ENCODE data around the gene PRKCB. TPM values are rescaled to one million over a fixed set of nuclear protein-coding genes. Genes with fewer than 3 reads are reported as not detected.
A peak's percentile ranks its signal among the peaks of the same experiment; 100 is the strongest.

Gene PRKCB
- total and polyA plus RNA-seq, 12 donors, result 0.30 to 8.8 (median 1.1) TPM

DNA sequence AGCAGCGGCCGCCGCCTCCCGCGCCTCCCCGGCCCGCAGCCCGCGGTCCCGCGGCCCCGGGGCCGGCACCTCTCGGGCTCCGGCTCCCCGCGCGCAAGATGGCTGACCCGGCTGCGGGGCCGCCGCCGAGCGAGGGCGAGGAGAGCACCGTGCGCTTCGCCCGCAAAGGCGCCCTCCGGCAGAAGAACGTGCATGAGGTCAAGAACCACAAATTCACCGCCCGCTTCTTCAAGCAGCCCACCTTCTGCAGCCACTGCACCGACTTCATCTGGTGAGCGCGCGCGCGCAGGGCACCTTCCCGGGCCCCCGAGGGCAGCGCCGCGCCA lies 258 bp downstream of the PRKCB start:
- no peaks in the 10 kb centered on the region for H3K36me3 ChIP-seq
- ATAC-seq (no peak), DNase-seq (no peak)
- peaks cover 5 to 79% (median 65%) of the 10 kb centered on the region in 7 donors for H3K27me3 ChIP-seq
- TF ChIP-seq CTCF (IDR thresholded peaks at IDR 0.05), result no peak
- peak overlapping the region in 1 of 10 donors; percentile 89 for H3K27ac ChIP-seq
- intact Hi-C loops (cut with DNase I), result no loop called here
- H3K4me1 ChIP-seq, result peaks cover 0 to 25% (median 6%) of the 10 kb centered on the region in 9 donors
- peak overlapping the region in 8 of 10 donors; percentile 33 to 71 (median 45) for H3K4me3 ChIP-seq
- WGBS, 2 donors, result 0% methylated on average over 29 to 45 of the region's 45 CpGs
- H3K9me3 ChIP-seq, result peaks cover 0 to 4% (median 0%) of the 10 kb centered on the region in 11 donors

GRCh38 chr16:23836404-23837311 lies 875 bp downstream of the PRKCB start:
- intact Hi-C loops (cut with DNase I), result no loop called here
- H3K36me3 ChIP-seq, result no peaks in the 10 kb centered on the region
- H3K9me3 ChIP-seq, result peaks cover 0 to 3% (median 0%) of the 10 kb centered on the region in 11 donors
- H3K27ac ChIP-seq, result peak overlapping the region in 1 of 10 donors; percentile 89
- no peak for TF ChIP-seq CTCF (IDR thresholded peaks at IDR 0.05)
- H3K4me1 ChIP-seq, result peaks cover 0 to 25% (median 6%) of the 10 kb centered on the region in 9 donors
- peak overlapping the region in 8 of 10 donors; percentile 33 to 71 (median 45) for H3K4me3 ChIP-seq
- peaks cover 5 to 86% (median 69%) of the 10 kb centered on the region in 7 donors for H3K27me3 ChIP-seq
- ATAC-seq, result peak in 7 of 8 donors; percentile 30 to 70 (median 43)
- DNase-seq, result peak in 1 of 2 donors; percentile 27
- WGBS, 2 donors, result 2 to 3% methylated on average over 52 to 63 of the region's 63 CpGs

- DNase-seq (no peak), ATAC-seq (no peak)
- H3K27me3 ChIP-seq, result peaks cover 13 to 90% (median 69%) of the 10 kb centered on the region in 7 donors
- no peaks in the 10 kb centered on the region for H3K9me3 ChIP-seq
- WGBS, 2 donors, result 32 to 35% methylated on average over 16 of the region's 16 CpGs
- no peaks in the 10 kb centered on the region for H3K36me3 ChIP-seq
- peak overlapping the region in 1 of 10 donors; percentile 89 for H3K27ac ChIP-seq
- intact Hi-C loops (cut with DNase I), result no loop called here
- H3K4me1 ChIP-seq, result peaks cover 0 to 34% (median 6%) of the 10 kb centered on the region in 9 donors
- TF ChIP-seq CTCF (IDR thresholded peaks at IDR 0.05), result no peak
- peak overlapping the region in 2 of 10 donors; percentile 47 to 71 for H3K4me3 ChIP-seq
These were observed 1.9 kb downstream of the PRKCB start for GRCh38 chr16:23837553-23838308.

DNA sequence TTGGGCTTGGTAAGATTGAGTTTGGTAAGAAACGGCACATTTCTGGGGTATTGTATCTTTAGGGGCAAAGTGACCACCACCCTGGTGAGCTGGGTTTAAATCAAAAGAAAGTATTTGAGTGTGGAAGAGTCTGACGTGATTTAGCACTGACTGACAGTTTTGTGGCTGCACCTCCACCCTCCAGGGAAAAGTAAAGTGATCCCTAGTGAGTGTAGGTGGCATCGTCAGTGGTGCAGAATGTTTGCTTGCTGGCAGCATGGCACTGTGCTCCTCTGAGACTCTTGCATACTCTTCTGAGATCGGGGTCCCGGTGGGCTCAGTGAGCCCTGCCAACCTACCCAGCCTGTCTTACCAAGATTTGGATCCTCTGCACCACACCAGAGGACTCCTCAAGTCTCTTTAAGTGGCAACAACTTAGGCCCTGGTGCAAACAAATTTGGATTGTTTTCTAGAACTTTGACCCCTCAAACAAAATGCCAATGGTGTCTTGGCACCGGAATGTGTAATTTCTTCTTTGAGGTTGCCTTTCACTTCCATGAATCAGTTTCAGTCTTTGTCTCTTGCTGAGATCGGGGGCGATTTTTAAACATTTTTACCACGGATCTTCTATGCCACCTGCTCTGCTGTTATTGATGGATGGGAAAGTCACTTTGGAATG lies 2.8 kb downstream of the PRKCB start:
- H3K9me3 ChIP-seq, result no peaks in the 10 kb centered on the region
- no peaks in the 10 kb centered on the region for H3K36me3 ChIP-seq
- H3K27ac ChIP-seq, result no peak overlapping the region
- peaks cover 0 to 34% (median 6%) of the 10 kb centered on the region in 9 donors for H3K4me1 ChIP-seq
- intact Hi-C loops (cut with DNase I), result no loop called here
- WGBS, 2 donors, result 72 to 76% methylated on average over 9 of the region's 9 CpGs
- ATAC-seq (no peak), DNase-seq (no peak)
- no peak for TF ChIP-seq CTCF (IDR thresholded peaks at IDR 0.05)
- H3K4me3 ChIP-seq, result no peak overlapping the region
- peaks cover 13 to 81% (median 66%) of the 10 kb centered on the region in 7 donors for H3K27me3 ChIP-seq
